COLO829 (cell line): ENCODE data around the gene C19orf47.
"Not testable (repeated sequence)": the region's sequence is repeated elsewhere in the genome, so short reads cannot be mapped to it uniquely, and the experiment has no call there.

Experiments used
- DNase-seq: peaks from one replicate; pipeline ENCODE4 v3.0.0; 2012; ENCODE audit warnings: low spot score

Gene C19orf47

GRCh38 chr19:40348961-40349507, 837 bp upstream of the C19orf47 start:
- DNase-seq: no peak

GRCh38 chr19:40344422-40344821, 3.8 kb downstream of the C19orf47 start:
- DNase-seq: no peak

DNA sequence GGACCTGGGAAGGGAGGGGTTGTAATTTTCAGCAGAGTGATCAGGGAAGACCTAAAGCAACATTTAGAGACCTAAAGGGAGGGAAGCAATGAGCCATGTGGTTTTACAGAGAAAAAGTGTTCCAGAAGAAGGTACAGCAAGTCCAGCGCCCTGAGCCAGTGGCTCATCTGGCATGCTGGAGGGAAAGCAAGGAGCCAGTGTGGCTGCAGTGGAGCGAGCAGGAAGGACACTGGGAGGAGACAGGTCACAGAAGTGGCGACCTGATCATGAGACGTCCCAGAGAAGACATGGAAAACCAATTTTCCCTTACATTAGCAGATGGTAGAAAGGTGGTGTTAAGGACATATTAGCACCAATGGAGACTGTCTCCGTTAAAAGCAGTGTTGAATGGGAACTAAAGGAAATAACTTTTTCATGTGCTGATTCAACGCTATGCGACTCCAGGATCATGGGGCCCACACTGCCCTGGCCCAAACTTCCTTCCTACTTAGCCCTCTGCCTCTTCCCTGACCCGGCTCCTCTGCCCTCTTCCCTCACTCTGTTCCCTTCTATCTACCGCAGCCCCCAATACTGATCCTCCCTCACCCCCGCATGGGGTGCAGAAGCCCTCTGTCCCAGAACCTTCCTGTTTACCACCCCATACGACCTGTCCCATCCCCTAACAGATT, 5.4 kb downstream of the C19orf47 start:
- DNase-seq: no peak

GRCh38 chr19:40341601-40342482, 6.4 kb downstream of the C19orf47 start:
- no peak for DNase-seq

GRCh38 chr19:40339018-40339728, 9.0 kb downstream of the C19orf47 start:
- no peak for DNase-seq

DNA sequence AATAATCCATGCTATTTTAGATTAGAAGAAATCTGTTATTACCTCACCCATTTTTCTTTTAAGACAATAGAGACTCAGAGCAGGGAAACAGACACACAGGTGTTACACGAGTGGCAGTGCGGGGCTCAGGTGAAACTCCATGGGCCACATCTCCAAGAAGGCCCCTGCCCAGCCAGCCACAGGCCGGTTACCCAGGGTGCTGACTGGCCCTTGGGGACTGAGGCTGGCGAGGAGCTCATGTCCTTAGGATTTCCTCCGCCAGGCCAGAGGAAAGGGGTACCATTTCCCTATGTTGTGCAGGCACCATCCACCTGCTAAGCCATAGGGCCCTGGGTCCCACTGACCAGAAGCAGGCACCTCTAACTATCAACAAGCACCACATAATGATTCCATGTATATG, 10.6 kb downstream of the C19orf47 start:
- DNase-seq: no peak

DNA sequence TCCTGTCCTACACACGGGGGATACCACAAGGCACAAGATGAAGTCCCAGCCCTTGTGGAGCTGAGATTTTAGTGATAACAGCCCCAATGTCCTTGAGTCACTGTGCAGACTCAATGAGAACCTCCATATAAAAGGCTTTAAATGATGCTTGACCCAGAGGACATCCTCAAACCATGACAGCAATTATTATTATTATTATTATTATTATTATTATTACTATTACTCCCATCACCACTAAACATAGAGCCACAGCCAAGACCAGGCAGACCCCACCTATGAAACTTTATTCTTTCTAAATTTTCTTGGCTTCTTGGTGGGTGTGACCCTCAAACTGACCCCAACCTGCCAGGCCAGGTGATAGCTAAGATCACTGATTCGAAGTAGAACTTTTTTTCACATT, 11.1 kb downstream of the C19orf47 start:
- DNase-seq: no peak

DNA sequence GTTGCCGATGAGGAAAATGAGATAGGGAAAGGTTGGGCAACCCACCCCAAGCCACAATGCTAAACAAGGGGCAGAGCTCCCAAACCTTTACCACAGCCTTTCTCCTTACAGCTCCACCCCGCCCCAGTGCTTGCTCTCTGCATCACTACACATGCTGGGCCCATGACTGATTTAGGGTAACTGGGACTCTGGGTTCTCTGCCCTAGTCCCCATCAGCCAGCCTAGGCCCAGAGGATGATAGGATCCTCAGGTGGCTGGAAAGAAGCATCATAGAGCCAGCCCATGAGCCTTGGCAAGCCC, 11.6 kb downstream of the C19orf47 start:
- DNase-seq: no peak

DNA sequence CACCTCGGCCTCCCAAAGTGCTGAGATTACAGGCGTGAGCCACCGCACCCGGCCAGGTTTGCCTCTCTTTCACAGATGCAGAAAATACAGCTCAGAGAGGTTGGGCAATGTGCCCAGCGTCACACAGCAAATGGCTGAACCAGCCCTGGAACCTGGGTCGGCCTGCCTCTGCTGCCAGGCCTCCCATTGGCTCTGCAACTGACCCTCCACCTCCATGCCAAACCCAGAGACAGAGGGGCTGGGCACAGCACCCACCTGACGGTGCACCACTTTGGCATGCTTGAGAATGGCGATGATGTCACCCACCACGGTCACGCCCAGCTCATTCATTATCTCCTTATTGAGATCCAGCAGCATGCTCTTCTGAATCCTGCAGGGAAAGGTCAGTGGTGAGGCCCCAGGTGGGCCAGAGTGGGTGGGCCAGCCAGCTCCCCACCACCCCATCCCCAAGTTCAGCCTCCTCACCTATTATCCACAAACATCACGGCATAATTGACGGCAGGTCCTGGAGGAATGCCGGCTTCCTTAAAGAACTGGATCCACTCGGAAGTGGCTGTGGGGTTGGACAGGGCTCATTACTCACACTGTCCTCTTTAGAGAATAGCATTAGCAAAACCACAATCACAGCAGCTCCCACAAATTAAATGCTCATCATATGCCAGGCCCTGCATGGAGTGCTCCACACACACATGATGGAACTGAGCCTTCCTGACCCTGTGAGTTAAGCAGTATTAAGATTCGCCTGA, 12.2 kb downstream of the C19orf47 start:
- no peak for DNase-seq

GRCh38 chr19:40335101-40335500, 13.1 kb downstream of the C19orf47 start:
- no peak for DNase-seq

GRCh38 chr19:40333083-40333482, 15.1 kb downstream of the C19orf47 start:
- DNase-seq: not testable (repeated sequence)

DNA sequence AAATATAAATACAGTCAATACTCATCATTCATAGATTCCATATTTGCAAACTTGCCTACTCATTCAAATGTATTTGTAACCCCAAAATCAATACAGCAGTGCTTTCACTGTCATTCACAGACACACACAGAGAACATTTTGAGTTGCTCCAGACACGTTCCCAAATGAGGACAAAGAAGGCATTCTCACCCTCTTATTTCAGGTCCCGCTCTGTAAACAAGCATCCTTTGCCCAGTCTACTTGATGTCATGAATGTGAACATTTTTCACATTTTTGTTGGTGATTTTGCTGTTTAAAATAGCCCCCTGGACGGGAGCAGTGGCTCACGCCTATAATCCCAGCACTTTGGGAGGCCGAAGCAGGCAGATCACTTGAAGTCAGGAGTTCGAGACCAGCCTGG, 15.5 kb downstream of the C19orf47 start:
- DNase-seq: no peak

GRCh38 chr19:40331052-40331451, 17.1 kb downstream of the C19orf47 start:
- no peak for DNase-seq

DNA sequence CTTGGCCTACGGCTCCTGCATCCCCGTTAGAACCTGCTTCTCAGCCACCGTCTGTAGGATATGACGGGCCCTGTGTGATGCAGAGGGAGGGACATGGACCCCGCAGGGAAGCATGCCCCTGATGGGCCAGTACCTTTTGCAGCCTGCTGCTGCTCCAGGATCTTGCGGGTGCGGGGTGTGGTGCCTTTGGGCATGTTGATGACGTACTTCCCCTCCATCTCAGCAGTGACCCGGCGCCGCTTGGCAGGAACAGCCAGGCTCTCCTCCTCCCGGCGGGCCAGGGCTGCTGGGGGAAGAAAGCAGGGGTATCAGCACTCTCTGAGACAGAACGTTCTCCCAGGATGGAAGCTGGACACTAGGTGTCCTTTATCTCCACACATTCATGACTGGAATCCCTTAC, 22.0 kb downstream of the C19orf47 start:
- DNase-seq: no peak

GRCh38 chr19:40323705-40324104, 24.5 kb downstream of the C19orf47 start:
- DNase-seq: no peak

- no peak for DNase-seq
These were observed 25.1 kb downstream of the C19orf47 start for GRCh38 chr19:40322951-40323615.

- no peak for DNase-seq
These were observed 26.0 kb downstream of the C19orf47 start for GRCh38 chr19:40322271-40322610.

DNA sequence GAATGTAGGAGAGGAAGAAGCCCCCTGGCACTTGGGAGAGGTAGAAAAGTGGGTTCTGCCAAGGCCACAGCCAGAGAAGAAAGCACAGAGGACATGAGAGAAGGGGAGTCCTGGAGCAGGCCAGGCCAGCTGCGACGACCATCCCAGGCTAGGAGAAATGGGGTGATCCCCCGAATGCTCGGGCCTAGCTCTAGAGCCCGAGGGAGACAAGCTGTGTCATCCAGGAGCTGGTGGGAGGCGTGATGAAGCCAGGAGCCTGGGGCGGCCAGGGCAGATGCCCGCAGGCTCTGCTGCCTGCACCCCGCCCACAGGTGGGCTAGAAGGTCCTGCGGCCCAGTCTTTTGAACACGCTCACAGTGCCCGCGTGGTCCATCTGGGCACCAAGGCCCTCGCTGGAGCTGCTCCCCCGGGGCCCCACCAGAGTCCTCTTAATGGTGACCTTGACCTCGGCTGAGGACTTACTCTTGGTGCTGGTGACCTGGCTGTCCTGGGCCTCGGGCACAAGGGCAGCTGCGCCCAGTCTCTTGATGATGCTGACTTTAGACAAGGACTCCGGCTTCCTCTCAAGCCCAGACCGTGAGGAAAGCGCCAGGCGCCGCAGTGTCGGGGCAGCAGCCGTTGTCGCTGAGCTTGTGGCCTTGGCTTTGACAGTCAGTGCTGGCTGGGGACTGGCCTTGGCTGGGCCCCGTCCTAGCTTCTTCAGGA, 26.5 kb downstream of the C19orf47 start:
- DNase-seq: no peak

- no peak for DNase-seq
These were observed 27.1 kb downstream of the C19orf47 start for GRCh38 chr19:40321076-40321475.

- no peak for DNase-seq
These were observed 27.6 kb downstream of the C19orf47 start for GRCh38 chr19:40320558-40320935.

- DNase-seq: no peak
These were observed 30.9 kb downstream of the C19orf47 start for GRCh38 chr19:40317338-40317737.
